Activated CD4-positive, alpha-beta T cell treated with anti-CD3 and anti-CD28 coated beads, Interleukin-2, Interleukin-4, amounts not matched to agents 100 ng/mL and 50 ng/mL, durations not matched to agents 16 hours and 8 hours (primary cell): ENCODE measurements around the gene CDHR3.
A peak's percentile ranks its signal among the peaks of the same experiment; 100 is the strongest.

Experiments
- DNase-seq: peaks from one replicate; pipeline ENCODE4 v3.0.0-alpha.2; 2020; ENCODE audit warnings: low spot score

The CDHR3 gene

GRCh38 chr7:106029451-106029850 lies 66.4 kb downstream of the CDHR3 start:
- no peak for DNase-seq

GRCh38 chr7:106029941-106030340 lies 66.9 kb downstream of the CDHR3 start:
- no peak for DNase-seq

GRCh38 chr7:106031300-106032035 lies 68.4 kb downstream of the CDHR3 start:
- DNase-seq = no peak

- DNase-seq = no peak
Measured at GRCh38 chr7:106032295-106032694, 69.2 kb downstream of the CDHR3 start.

GRCh38 chr7:106033735-106034134 lies 70.7 kb downstream of the CDHR3 start:
- no peak for DNase-seq

GRCh38 chr7:106034383-106034782 lies 71.3 kb downstream of the CDHR3 start:
- no peak for DNase-seq

GRCh38 chr7:106035568-106035967 lies 72.5 kb downstream of the CDHR3 start:
- no peak for DNase-seq

GRCh38 chr7:106036004-106036403 lies 72.9 kb downstream of the CDHR3 start:
- DNase-seq = no peak

GRCh38 chr7:106037489-106038176 lies 74.6 kb downstream of the CDHR3 start:
- no peak for DNase-seq

- no peak for DNase-seq
Measured at GRCh38 chr7:106038289-106038688, 75.2 kb downstream of the CDHR3 start.

- no peak for DNase-seq
Measured at GRCh38 chr7:106038916-106039315, 75.9 kb downstream of the CDHR3 start.

- DNase-seq = no peak
Measured at GRCh38 chr7:106039486-106040060, 76.5 kb downstream of the CDHR3 start.

GRCh38 chr7:106041140-106041717 lies 78.2 kb downstream of the CDHR3 start:
- DNase-seq = peak; percentile 31

GRCh38 chr7:106042196-106042611 lies 79.1 kb downstream of the CDHR3 start:
- DNase-seq = no peak

GRCh38 chr7:106045139-106045538 lies 82.1 kb downstream of the CDHR3 start:
- no peak for DNase-seq

- DNase-seq = no peak
Measured at GRCh38 chr7:106045586-106045985, 82.5 kb downstream of the CDHR3 start.

GRCh38 chr7:106047184-106047583 lies 84.1 kb downstream of the CDHR3 start:
- no peak for DNase-seq

GRCh38 chr7:106047818-106048705 lies 85.0 kb downstream of the CDHR3 start:
- DNase-seq = no peak

GRCh38 chr7:106048706-106049020 lies 85.6 kb downstream of the CDHR3 start:
- no peak for DNase-seq

- DNase-seq = no peak
Measured at GRCh38 chr7:106049139-106049752, 86.2 kb downstream of the CDHR3 start.

- no peak for DNase-seq
Measured at GRCh38 chr7:106050002-106050745, 87.1 kb downstream of the CDHR3 start.
